Right forelimb (tissue), 1 donor: ENCODE data around the gene MUC3A.
"Not testable (repeated sequence)": the region's sequence is repeated elsewhere in the genome, so short reads cannot be mapped to it uniquely, and the experiment has no call there.

Experiments
- DNase-seq: peaks from one replicate; pipeline ENCODE4 v3.0.0-alpha.2; 2018

Gene MUC3A

GRCh38 chr7:100949227-100949932 lies at the start of gene MUC3A:
Gene MUC3A, plus strand, starts transcription at chr7:100949534. Its CDS starts 91 bp downstream, at chr7:100949625.
- no peak for DNase-seq

- DNase-seq, result no peak
These were observed 48.4 kb upstream of the MUC3A start for GRCh38 chr7:100900978-100901377.

- no peak for DNase-seq
These were observed 47.4 kb upstream of the MUC3A start for GRCh38 chr7:100901921-100902332.

- DNase-seq, result no peak
These were observed 46.7 kb upstream of the MUC3A start for GRCh38 chr7:100902638-100903037.

- no peak for DNase-seq
These were observed 40.8 kb upstream of the MUC3A start for GRCh38 chr7:100908512-100908911.

GRCh38 chr7:100910443-100910842 lies 38.9 kb upstream of the MUC3A start:
- DNase-seq, result not testable (repeated sequence)

- no peak for DNase-seq
These were observed 37.9 kb upstream of the MUC3A start for GRCh38 chr7:100911484-100911883.

- DNase-seq, result no peak
These were observed 35.0 kb upstream of the MUC3A start for GRCh38 chr7:100914208-100914878.

- no peak for DNase-seq
These were observed 34.4 kb upstream of the MUC3A start for GRCh38 chr7:100914879-100915447.

- not testable (repeated sequence) for DNase-seq
These were observed 30.0 kb upstream of the MUC3A start for GRCh38 chr7:100919335-100919734.

GRCh38 chr7:100919779-100920437 lies 29.4 kb upstream of the MUC3A start:
- DNase-seq, result not testable (repeated sequence)

- no peak for DNase-seq
These were observed 28.3 kb upstream of the MUC3A start for GRCh38 chr7:100921039-100921438.

GRCh38 chr7:100923616-100924015 lies 25.7 kb upstream of the MUC3A start:
- DNase-seq, result not testable (repeated sequence)

- DNase-seq, result no peak
These were observed 19.5 kb upstream of the MUC3A start for GRCh38 chr7:100929808-100930174.

- DNase-seq, result no peak
These were observed 15.6 kb upstream of the MUC3A start for GRCh38 chr7:100933734-100934133.

- DNase-seq, result not testable (repeated sequence)
These were observed 14.0 kb upstream of the MUC3A start for GRCh38 chr7:100935381-100935780.

- DNase-seq, result not testable (repeated sequence)
These were observed 13.2 kb upstream of the MUC3A start for GRCh38 chr7:100936167-100936566.

- no peak for DNase-seq
These were observed 7.1 kb upstream of the MUC3A start for GRCh38 chr7:100942045-100942774.

GRCh38 chr7:100943693-100944092 lies 5.6 kb upstream of the MUC3A start:
- DNase-seq, result no peak

- no peak for DNase-seq
These were observed 5.2 kb upstream of the MUC3A start for GRCh38 chr7:100944138-100944537.

- DNase-seq, result no peak
These were observed 3.2 kb upstream of the MUC3A start for GRCh38 chr7:100946111-100946510.

- no peak for DNase-seq
These were observed 2.5 kb upstream of the MUC3A start for GRCh38 chr7:100946766-100947365.
